Left colon (tissue), 2 donors: Measurements from ENCODE around the gene SIGLEC15. TPM values are rescaled to one million over a fixed set of nuclear protein-coding genes. Genes with fewer than 3 reads are reported as not detected.
"Not testable (repeated sequence)": the region's sequence is repeated elsewhere in the genome, so short reads cannot be mapped to it uniquely, and the experiment has no call there.

ENCODE experiments used
- ATAC-seq: fragments of 200-7000 bp; cut with Tn5 transposase; one replicate; pipeline ENCODE4 v1.9.1; 2020; ENCODE audit warnings: mild to moderate bottlenecking, moderate library complexity
- DNase-seq, 2 donors: peaks; one replicate each; pipeline ENCODE4 v3.0.0-alpha.2; 2020
- intact Hi-C, 2 donors: fragments of 100-400 bp; cut with DNase I in 1 of 2; cut with micrococcal nuclease in 1 of 2; formaldehyde crosslinking; loops; one replicate each; pipeline versions ENCODE4 v1.11.2 to v1.14.0; 2022; cut with DNase I, micrococcal nuclease
- long read RNA-seq: library from polyadenylated mRNA; unstranded; transcript quantifications from one replicate; pipeline ENCODE4 v2.0.0, GENCODE V29; 2021
- total RNA-seq, 2 donors: library from RNA; stranded (reverse); fragmentation: NEBNext Ultra II Directional; extraction: Animal tissue kit (Norgen Biotek cat#: 25700); gene quantifications; one replicate each; pipeline ENCODE4 v1.2.1, GENCODE V29; 2021
- donor health status: DM: no; HTN: no; CAD: no.
- donor health status: DM: yes; HTN: yes; CAD: no.

SIGLEC15 gene
- under 1 TPM; 0.21 to 0.36 TPM for total RNA-seq
- long read RNA-seq, partial matches to known transcripts, result 0 of 3 reads
- long read RNA-seq, other reads (novel, unspliced or antisense), result 3 of 3 reads

DNA sequence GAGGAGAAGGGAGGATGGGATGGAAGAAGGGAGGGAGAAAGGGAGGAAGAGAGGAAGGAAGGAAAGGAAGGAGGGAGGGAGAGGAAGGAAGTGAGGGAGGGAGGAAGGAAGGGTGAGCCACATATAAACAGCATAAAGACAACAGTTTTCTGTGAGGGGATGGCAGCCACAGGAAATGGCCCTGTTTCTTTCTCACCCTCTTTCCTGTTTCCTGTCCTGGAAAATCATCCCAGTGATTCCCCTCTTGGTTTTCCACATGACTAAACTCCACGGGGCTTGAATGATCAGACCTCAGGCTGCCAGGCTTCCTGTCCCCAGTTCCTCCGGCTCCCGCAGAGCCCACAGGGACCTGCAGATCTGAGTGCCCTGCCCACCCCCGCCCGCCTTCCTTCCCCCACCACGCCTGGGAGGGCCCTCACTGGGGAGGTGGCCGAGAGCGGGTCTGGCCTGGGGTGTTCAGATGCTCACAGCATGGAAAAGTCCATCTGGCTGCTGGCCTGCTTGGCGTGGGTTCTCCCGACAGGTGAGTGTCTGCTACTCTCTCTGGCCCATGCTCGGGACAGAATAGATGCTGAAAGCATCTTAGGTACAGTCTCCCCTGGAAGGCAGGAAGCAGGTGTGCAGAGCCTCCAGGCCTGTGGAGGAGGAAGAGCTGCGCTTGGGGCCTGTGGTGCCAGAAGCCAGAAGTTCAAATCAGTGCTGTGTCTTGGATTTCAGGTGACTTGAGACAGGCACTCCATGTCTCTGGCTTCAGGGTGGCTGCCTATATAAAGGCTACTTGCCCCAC, at the start of gene SIGLEC15:
TSS of gene SIGLEC15 (plus strand) at position 418 of the 787 bp plus-strand sequence. CDS start at position 472, 54 bp downstream.
- no peak for ATAC-seq
- no peak for DNase-seq
- intact Hi-C loops, result no loop called here

GRCh38 chr18:45775743-45776142, 49.7 kb upstream of the SIGLEC15 start:
- DNase-seq (no peak), ATAC-seq (no peak)
- intact Hi-C loops, result no loop called here

- intact Hi-C loops, result no loop called here
- ATAC-seq (no peak), DNase-seq (no peak)
These were observed 48.1 kb upstream of the SIGLEC15 start for GRCh38 chr18:45777393-45777792.

DNA sequence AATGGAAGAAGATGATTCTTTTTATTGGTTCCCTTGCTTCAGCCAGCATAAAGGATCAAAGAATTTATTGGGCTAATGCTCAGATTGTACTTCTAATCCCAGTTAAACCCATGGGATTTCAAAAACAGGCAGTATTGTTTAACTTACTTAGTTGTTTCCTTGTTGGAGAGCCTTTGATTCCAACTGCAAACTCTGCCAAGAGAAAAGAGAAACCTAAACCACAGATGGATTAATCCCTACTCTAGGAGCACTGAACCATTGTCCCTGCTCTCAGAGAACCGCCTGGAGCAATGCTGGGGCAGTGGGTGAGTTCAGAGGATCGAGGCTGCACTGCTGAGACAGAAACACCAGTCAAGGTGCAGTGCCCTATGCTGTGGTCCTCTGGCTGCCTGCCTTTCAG, 44.9 kb upstream of the SIGLEC15 start:
- intact Hi-C loops, result no loop called here
- DNase-seq (no peak), ATAC-seq (no peak)

GRCh38 chr18:45782662-45783061, 42.8 kb upstream of the SIGLEC15 start:
- intact Hi-C loops, result no loop called here
- ATAC-seq (no peak), DNase-seq (no peak)

- no peak for DNase-seq
- intact Hi-C loops, result no loop called here
- no peak for ATAC-seq
These were observed 42.1 kb upstream of the SIGLEC15 start for GRCh38 chr18:45783097-45784075.

- intact Hi-C loops, result no loop called here
- DNase-seq (no peak), ATAC-seq (no peak)
These were observed 40.3 kb upstream of the SIGLEC15 start for GRCh38 chr18:45785134-45785533.

GRCh38 chr18:45786941-45787340, 38.5 kb upstream of the SIGLEC15 start:
- ATAC-seq (no peak), DNase-seq (no peak)
- intact Hi-C loops, result no loop called here

DNA sequence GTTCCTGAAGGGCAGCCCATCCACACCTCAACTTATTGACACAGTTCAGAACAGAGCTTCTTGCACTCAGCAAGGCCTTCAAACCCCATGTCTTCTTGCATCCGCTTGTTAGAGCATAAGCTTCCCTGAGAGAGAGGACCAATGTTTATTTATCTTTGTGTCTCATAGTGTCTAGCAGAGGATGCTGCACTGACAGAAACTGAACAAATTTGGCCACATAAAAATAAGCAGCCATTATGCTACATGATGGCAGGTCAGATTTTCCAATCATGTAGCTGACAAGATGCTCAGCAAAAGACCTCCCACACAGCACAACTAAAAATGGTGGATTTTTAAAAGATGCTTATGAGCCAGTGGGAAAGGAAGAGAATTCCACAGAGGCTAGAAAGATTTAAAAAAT, 38.1 kb upstream of the SIGLEC15 start:
- intact Hi-C loops, result no loop called here
- no peak for DNase-seq
- no peak for ATAC-seq

DNA sequence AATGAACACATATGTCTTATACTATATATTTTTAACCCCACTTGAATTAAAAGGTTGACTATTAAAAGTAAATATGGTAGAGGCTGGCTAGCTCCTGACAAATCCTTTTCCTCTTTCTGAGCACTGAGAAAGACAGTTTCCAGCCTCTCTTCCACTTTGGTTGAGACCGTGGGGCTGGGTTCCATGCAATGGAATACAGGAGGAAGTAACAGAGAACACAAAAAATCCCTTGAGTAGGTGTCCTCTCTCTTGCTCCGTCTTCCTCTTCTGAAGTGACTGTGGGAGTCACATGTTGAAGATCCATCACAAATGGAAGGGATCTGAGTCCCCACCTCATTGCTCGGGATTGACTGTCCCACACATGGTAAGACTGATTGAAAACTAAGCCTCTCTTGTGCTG, 36.6 kb upstream of the SIGLEC15 start:
- DNase-seq (no peak), ATAC-seq (no peak)
- intact Hi-C loops, result no loop called here

GRCh38 chr18:45792506-45793263, 32.8 kb upstream of the SIGLEC15 start:
- intact Hi-C loops, result no loop called here
- DNase-seq (no peak), ATAC-seq (no peak)

GRCh38 chr18:45793264-45793965, 32.1 kb upstream of the SIGLEC15 start:
- no peak for ATAC-seq
- no peak for DNase-seq
- intact Hi-C loops, result no loop called here

- ATAC-seq, result no peak
- intact Hi-C loops, result no loop called here
- DNase-seq, result no peak
These were observed 24.0 kb upstream of the SIGLEC15 start for GRCh38 chr18:45801416-45802004.

GRCh38 chr18:45802814-45803492, 22.5 kb upstream of the SIGLEC15 start:
- intact Hi-C loops, result no loop called here
- ATAC-seq (peak; percentile 31), DNase-seq (no peak)

GRCh38 chr18:45805551-45805950, 19.9 kb upstream of the SIGLEC15 start:
- ATAC-seq (no peak), DNase-seq (no peak)
- intact Hi-C loops, result no loop called here

DNA sequence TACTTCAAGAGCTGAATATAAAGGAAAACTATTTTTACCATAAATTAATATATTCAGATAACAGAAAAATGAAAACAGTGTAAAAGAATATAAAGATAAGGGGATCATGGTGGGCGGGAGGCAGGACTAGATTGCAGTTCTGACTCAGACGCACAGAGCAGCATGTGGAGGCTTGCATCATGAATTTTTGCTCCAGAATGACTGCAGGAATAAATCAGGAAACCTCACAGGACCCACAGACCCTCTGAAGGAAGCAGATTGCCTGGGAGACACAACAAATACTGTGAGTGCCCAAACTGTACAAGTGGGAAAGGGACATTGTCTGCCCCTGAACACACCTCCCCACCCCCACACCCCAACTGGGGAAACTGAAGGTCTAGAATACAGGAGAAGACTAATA, 19.2 kb upstream of the SIGLEC15 start:
- DNase-seq, result no peak

DNA sequence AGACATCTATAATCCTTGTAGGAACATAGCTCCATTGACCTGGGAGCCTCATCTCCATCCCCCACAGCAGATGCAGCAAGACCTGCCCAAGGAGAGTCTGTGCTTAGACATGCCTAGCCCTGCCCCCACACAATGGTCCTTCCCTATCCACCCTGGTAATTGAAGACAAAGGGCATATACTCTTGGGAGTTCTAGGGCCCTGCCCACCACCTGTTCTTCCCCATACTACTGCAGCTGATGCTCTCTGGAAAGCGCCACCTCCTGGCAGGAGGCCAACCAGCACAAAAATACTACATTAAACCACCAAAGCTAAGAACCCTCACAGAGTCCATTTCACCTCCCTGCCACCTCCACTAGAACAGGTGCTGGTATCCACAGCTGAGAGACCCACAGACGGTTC, 18.3 kb upstream of the SIGLEC15 start:
- ATAC-seq, result peak; percentile 63
- intact Hi-C loops, result not testable (repeated sequence)
- DNase-seq, result peak; percentile 61 to 64

More for the DNA sequence above, 19.2 kb upstream of the SIGLEC15 start:
- ATAC-seq, result no peak
- intact Hi-C loops, result no loop called here
